DOHH2 (cell line): Measurements from ENCODE around the gene SNRPD2.
"Not testable (repeated sequence)": the region's sequence is repeated elsewhere in the genome, so short reads cannot be mapped to it uniquely, and the experiment has no call there.

Experiments used
- CTCF ChIP-seq: fragments of 200-600 bp; sonication (generic); IDR thresholded peaks from one replicate; pipeline ENCODE4 v1.5.1; 2014; ENCODE audit warnings: antibody characterized with exemption, mild to moderate bottlenecking, low read depth, low read length; ENCODE audit not compliant: poor library complexity, severe bottlenecking
- EZH2phosphoT487 ChIP-seq: fragments of 200-600 bp; sonication (generic); IDR thresholded peaks from 2 replicates; pipeline ENCODE4 v1.6.1; 2017; ENCODE audit warnings: borderline replicate concordance, mild to moderate bottlenecking, antibody characterized with exemption, low read length, moderate library complexity, mixed read lengths

- not testable (repeated sequence) for TF ChIP-seq CTCF, EZH2phosphoT487
Observed at GRCh38 chr19:45720065-45720464, 28.3 kb upstream of the SNRPD2 start.
